ENCODE data around the gene RNF8.

DNA sequence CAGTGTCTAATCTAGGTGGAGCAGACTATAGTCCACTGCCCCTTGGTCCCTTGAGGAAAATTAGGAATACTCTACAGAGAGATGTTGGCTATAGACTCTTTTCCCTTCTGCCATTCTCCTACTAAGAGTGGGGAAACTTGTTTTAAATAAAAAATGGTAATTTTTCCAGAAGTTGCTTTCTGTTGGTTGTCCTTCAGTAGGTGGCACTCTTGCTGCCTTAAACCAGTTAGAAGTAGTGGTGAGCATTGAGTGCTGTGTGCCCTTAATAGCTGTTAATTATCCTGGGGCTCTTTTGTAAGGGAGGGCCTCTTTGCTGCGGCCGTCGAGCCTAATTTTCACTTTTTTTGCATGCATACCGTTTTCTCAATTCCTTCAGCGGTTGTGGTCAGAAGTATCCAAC is 82.0 kb downstream of the RNF8 start:
- TF ChIP-seq POLR2A (IDR thresholded peaks at IDR 0.05; ENCODE audit: low read depth, low read length) = no peak
- no peak for TF ChIP-seq POLR2AphosphoS5 (IDR thresholded peaks at IDR 0.05; ENCODE audit: low read depth, low read length)
- no peak for TF ChIP-seq TAF1 (IDR thresholded peaks at IDR 0.05; ENCODE audit: low read depth, low read length)
- no peak for TF ChIP-seq POU2F2 (IDR thresholded peaks at IDR 0.05; ENCODE audit: low read depth, low read length)
